DND-41 (cell line): ENCODE results near the gene MICAL3.

Experiments
- ATAC-seq: fragments of 200-7000 bp; cut with Tn5 transposase; 3 replicates; pipeline ENCODE4 v1.9.1; 2021; ENCODE audit warnings: low read depth; ENCODE audit not compliant: insufficient read depth
- DNase-seq: peaks from one replicate; pipeline ENCODE4 v3.0.0-alpha.2; 2020
- H2AFZ ChIP-seq: 2 replicates; pipeline ENCODE4 v1.6.0; 2012; ENCODE audit warnings: low read depth, low read length
- H3K27ac ChIP-seq: 2 replicates; pipeline ENCODE4 v1.5.1; 2012; ENCODE audit warnings: low read length, inconsistent platforms
- H3K27me3 ChIP-seq: fragments of 200-600 bp; sonication (generic); 2 replicates; pipeline ENCODE4 v1.6.0; 2012; ENCODE audit warnings: low read length, mild to moderate bottlenecking, inconsistent platforms; ENCODE audit not compliant: insufficient read depth, poor library complexity
- H3K36me3 ChIP-seq: 2 replicates; pipeline ENCODE4 v1.5.1; 2012; ENCODE audit warnings: low read length, inconsistent platforms; ENCODE audit not compliant: insufficient read depth
- H3K4me1 ChIP-seq: 2 replicates; pipeline ENCODE4 v1.5.1; 2012; ENCODE audit warnings: mild to moderate bottlenecking, low read length; ENCODE audit not compliant: insufficient read depth
- H3K4me2 ChIP-seq: 2 replicates; pipeline ENCODE4 v1.6.0; 2012; ENCODE audit warnings: mild to moderate bottlenecking, moderate library complexity, low read length, inconsistent platforms; ENCODE audit not compliant: insufficient read depth
- H3K4me3 ChIP-seq, 2 experiments: fragments of 200-600 bp in 1 of 2; shearing (Covaris generic) in 1 of 2; 2 replicates each; pipeline ENCODE4 v1.5.1; 2012 to 2016; ENCODE audit warnings: inconsistent platforms in 2 of 2, low read length in 2 of 2, mild to moderate bottlenecking in 2 of 2, low read depth in 1 of 2, moderate library complexity in 1 of 2
- H3K79me2 ChIP-seq: 2 replicates; pipeline ENCODE4 v1.6.0; 2012; ENCODE audit warnings: low read length, inconsistent platforms; ENCODE audit not compliant: insufficient read depth
- H3K9ac ChIP-seq: 2 replicates; pipeline ENCODE4 v1.6.0; 2012; ENCODE audit warnings: low read depth, mild to moderate bottlenecking, inconsistent platforms, low read length, moderate library complexity
- H3K9me3 ChIP-seq: 2 replicates; pipeline ENCODE4 v1.5.1; 2012; ENCODE audit warnings: low read length, moderate library complexity, mild to moderate bottlenecking, inconsistent platforms; ENCODE audit not compliant: insufficient read depth, severe bottlenecking
- H4K20me1 ChIP-seq: 2 replicates; pipeline ENCODE4 v1.6.0; 2012; ENCODE audit warnings: low read length; ENCODE audit not compliant: insufficient read depth
- EZH2 ChIP-seq: IDR thresholded peaks from 3 replicates; pipeline ENCODE4 v1.6.1; 2012; ENCODE audit warnings: borderline replicate concordance, low read depth, mild to moderate bottlenecking, moderate library complexity, low read length, inconsistent platforms; ENCODE audit not compliant: severe bottlenecking
- TF ChIP-seq, protein P1 (sequence below): IDR thresholded peaks from 2 replicates; pipeline ENCODE4 v1.5.1; 2012; ENCODE audit warnings: borderline replicate concordance, low read length, moderate library complexity, mild to moderate bottlenecking; ENCODE audit not compliant: poor library complexity, severe bottlenecking; ENCODE audit errors: extremely low read depth

MICAL3 gene

DNA sequence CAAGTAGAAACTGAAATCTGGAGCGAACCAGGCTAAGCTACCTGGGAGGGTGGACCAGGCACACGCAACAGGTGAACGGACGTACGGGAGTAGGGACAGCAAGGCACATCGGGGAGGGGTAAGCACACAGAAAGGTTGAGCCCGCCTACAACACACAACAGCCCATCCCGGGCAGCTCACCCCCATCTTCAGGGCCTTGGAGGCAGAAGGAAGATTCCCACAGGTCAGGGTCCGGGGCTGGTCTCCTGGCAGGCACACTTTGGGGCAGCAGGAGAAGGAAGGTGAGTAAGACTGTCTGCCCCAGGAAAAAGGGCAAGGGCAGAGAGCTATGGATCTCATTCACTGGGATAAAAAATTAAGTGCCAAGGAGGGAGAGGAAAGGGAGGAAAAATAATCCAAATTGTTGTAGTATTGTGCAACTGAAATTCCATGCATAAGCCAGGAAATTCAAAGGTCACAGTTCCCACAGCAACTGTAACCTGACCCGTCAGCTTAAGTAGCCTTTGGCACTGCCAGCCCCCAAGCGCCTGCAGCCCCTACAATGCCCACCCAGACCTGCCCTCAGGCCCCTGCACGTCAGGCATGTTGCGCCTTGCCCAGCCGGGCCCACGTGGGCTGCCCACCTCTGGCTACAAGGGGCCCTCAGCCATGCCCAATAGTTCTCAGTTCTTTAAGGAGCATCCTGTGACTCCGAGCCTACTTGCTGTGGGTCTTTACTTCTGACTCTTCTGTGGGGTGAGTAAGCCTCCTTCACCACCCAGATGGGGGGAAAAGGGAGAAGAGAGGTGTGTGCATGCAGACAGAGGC is 51.8 kb downstream of the MICAL3 start:
- no peak for DNase-seq
- TF ChIP-seq, protein P1, sequence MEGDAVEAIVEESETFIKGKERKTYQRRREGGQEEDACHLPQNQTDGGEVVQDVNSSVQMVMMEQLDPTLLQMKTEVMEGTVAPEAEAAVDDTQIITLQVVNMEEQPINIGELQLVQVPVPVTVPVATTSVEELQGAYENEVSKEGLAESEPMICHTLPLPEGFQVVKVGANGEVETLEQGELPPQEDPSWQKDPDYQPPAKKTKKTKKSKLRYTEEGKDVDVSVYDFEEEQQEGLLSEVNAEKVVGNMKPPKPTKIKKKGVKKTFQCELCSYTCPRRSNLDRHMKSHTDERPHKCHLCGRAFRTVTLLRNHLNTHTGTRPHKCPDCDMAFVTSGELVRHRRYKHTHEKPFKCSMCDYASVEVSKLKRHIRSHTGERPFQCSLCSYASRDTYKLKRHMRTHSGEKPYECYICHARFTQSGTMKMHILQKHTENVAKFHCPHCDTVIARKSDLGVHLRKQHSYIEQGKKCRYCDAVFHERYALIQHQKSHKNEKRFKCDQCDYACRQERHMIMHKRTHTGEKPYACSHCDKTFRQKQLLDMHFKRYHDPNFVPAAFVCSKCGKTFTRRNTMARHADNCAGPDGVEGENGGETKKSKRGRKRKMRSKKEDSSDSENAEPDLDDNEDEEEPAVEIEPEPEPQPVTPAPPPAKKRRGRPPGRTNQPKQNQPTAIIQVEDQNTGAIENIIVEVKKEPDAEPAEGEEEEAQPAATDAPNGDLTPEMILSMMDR = no peak
- no peak for TF ChIP-seq EZH2
- ATAC-seq = no peak
- H3K4me1 ChIP-seq = no peaks in the 10 kb centered on the region
- peaks cover 52% of the 10 kb centered on the region for H4K20me1 ChIP-seq
- no peak overlapping the region for H3K4me2 ChIP-seq
- no peak overlapping the region for H3K27ac ChIP-seq
- H3K4me3 ChIP-seq = no peak overlapping the region
- H3K9me3 ChIP-seq = no peaks in the 10 kb centered on the region
- no peaks in the 10 kb centered on the region for H3K27me3 ChIP-seq
- H3K79me2 ChIP-seq = peaks cover 69% of the 10 kb centered on the region
- no peak overlapping the region for H3K9ac ChIP-seq
- H3K36me3 ChIP-seq = no peaks in the 10 kb centered on the region; the same call in 1 of the 2 replicates
- H2AFZ ChIP-seq = no peak overlapping the region

DNA sequence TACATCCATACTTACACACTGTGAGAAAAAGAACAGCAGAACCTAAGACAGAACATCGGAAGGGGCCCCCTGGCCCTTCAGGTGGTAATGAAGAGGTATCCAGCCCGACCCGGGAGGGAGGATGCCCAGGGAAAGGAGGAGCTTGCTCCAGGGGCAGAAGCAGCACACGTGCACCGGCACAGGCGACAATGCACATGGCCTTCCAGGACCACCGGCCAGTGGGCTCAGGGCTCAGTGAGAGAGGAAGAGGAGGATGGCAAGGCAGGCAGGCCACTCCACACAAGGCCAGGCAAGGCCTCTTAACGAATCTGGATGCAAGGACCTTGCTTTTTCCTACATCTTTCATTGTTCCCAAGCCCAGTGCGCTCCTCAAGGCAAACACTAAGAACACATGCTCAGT is 52.6 kb downstream of the MICAL3 start:
- no peak overlapping the region for H3K9ac ChIP-seq
- H3K36me3 ChIP-seq = no peaks in the 10 kb centered on the region; the same call in 1 of the 2 replicates
- peaks cover 69% of the 10 kb centered on the region for H3K79me2 ChIP-seq
- H4K20me1 ChIP-seq = peaks cover 59% of the 10 kb centered on the region
- H3K4me1 ChIP-seq = no peaks in the 10 kb centered on the region
- no peak overlapping the region for H2AFZ ChIP-seq
- DNase-seq (no peak), ATAC-seq (no peak)
- H3K27me3 ChIP-seq = no peaks in the 10 kb centered on the region
- H3K4me3 ChIP-seq = no peak overlapping the region
- no peak overlapping the region for H3K27ac ChIP-seq
- no peak for TF ChIP-seq EZH2
- TF ChIP-seq, protein P1 = no peak
- no peaks in the 10 kb centered on the region for H3K9me3 ChIP-seq
- no peak overlapping the region for H3K4me2 ChIP-seq

DNA sequence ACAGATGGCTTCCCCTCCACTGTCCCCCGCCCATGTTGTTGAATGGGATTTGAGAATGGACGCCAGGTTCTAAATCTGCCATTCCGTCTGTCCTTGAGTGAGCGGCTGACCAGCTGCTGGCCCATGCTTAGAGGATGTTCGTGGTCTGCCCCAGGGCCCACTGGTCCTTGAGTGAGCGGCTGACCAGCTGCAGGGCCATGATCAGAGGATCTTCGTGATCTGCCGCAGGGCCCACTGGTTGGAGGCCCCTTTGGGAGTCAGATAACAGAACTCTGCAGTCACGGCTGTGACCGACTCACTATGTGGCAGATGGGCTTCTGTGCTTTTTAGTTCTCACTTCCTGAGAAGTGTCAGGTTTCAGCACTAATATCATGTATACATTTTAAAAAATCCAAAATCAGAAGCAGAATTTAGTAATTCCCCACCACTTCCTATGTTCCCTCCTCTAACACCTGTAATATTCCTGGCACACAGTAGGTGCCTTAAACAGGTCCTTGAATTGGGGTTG is 54.1 kb downstream of the MICAL3 start:
- DNase-seq (no peak), ATAC-seq (no peak)
- no peak for TF ChIP-seq EZH2
- TF ChIP-seq, protein P1 = no peak
- no peak overlapping the region for H3K27ac ChIP-seq
- H3K4me1 ChIP-seq = no peaks in the 10 kb centered on the region
- no peaks in the 10 kb centered on the region for H3K9me3 ChIP-seq
- H4K20me1 ChIP-seq = peaks cover 71% of the 10 kb centered on the region
- H3K27me3 ChIP-seq = no peaks in the 10 kb centered on the region
- H3K4me2 ChIP-seq = no peak overlapping the region
- no peak overlapping the region for H3K9ac ChIP-seq
- H3K36me3 ChIP-seq = no peaks in the 10 kb centered on the region; the same call in 1 of the 2 replicates
- no peak overlapping the region for H3K4me3 ChIP-seq
- H2AFZ ChIP-seq = no peak overlapping the region
- H3K79me2 ChIP-seq = peaks cover 73% of the 10 kb centered on the region
